ENCODE measurements around the gene PLEKHH2. TPM values are rescaled to one million over a fixed set of nuclear protein-coding genes. Genes with fewer than 3 reads are reported as not detected.

Gene PLEKHH2
- total RNA-seq, result 1.3 TPM in 2 replicates

GRCh38 chr2:43637030-43637803, at the start of gene PLEKHH2:
TSS of gene PLEKHH2 (plus strand) at chr2:43637260. CDS start at chr2:43644674, 7,414 bp downstream.

DNA sequence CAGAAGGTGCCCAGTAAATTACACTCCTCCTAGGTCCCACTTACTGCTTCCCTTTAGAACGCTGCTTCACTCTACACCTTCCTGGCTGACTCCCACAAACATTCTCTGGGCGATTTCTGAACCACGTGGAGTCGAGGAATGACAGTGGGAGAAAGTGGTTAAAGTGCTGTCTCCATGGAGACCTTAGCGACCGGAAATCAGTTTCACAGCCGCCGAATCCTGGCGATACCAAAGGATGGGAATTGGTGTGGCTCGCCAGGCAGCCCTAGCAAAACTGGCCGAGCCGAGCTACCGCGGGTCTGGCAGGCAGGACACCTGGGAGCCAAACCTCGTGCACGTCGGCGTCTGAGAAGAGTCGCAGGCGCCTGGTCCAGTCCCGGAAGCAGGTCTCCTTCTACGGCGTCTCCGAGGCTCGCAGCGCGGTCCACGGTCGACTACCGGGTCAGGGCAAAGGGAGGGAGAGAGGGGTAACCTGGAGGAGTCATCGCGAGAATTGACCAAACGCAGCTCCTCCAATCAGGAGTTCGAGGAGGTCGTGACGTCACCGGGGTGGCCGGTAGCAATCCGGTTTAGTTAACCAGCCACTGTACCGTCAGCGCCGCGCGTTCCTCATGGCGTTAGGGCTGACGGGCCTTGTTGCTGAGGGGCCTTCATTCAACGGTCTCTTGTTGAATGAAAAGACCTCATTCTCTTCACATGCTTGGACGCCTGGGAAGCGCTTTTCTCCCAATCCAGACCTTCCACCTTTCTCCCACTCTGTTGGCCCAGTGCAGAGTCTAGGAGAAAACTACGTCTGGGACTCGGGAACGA, 41.3 kb upstream of the PLEKHH2 start, which contains the start of gene THADA:
THADA (minus strand) TSS at position 436 of the 810 bp plus-strand sequence. CDS start 3,646 bp downstream, outside the sequence.

DNA sequence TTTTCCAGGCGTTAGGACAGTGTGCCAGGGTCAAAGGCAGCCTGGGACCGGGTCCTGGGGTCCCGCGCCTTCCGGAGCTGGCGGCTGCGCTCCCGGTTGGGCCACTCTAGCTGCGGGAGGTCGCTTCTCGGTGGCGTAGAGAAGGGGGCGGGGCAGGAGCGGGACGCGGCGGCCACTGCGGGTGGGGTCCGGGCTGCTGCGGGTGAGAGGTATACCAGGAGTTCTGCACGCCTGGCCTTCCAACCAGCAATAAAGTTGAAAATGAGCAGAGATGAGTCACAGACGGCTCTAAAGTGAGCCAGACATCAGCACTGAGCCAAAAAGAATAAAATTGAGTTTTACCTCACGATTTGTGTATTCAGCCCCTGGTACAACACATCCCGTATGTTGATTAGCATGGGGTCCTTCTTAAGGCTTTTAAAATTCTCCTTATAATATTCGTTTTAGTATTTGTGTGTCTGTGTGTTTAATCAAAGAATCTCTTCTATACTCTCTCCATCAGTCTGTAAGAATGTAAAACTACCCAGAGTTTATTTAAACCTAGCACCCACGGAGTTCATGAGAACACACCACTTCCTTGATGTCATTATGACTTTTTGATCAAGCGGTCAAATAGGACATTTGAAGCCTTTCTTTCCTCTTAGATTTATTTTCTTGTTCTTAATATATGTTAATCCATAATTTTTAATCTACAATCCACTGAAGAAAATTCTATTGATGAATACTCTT, 39.4 kb downstream of the PLEKHH2 start, which contains the start of gene C1GALT1C1L:
C1GALT1C1L (minus strand) TSS at position 108 of the 729 bp plus-strand sequence; CDS start at position 1, 107 bp downstream.

GRCh38 chr2:43773876-43774613, 137.0 kb downstream of the PLEKHH2 start, which contains the start of gene DYNC2LI1:
TSS of gene DYNC2LI1 (plus strand) at chr2:43774039. CDS start at chr2:43774139, 100 bp downstream.

Other genes with a start within 250 kb of the PLEKHH2 start
- 11.8 and 13.4 TPM in 2 replicates for gene THADA, start 41.2 kb upstream of the PLEKHH2 start, total RNA-seq
- gene C1GALT1C1L, start 39.2 kb downstream of the PLEKHH2 start, total RNA-seq, result 0.08 TPM in 1 of 2 replicates, not detected in the other
- 13.7 and 16.4 TPM in 2 replicates for gene DYNC2LI1, start 136.8 kb downstream of the PLEKHH2 start, total RNA-seq
- gene ABCG5, start 201.6 kb downstream of the PLEKHH2 start, total RNA-seq, result not detected in 2 replicates
- gene ABCG8, start 201.7 kb downstream of the PLEKHH2 start, total RNA-seq, result not detected in 2 replicates

Measured in hair follicular keratinocyte (primary cell).